GM21825 (cell line): ENCODE measurements around the gene NGFR.
"Not testable (repeated sequence)": the region's sequence is repeated elsewhere in the genome, so short reads cannot be mapped to it uniquely, and the experiment has no call there.

Experiments used
- ATAC-seq: cut with Tn5 transposase; IDR thresholded peaks from one replicate; pipeline ENCODE4 v1.9.1; 2021; ENCODE audit warnings: mild to moderate bottlenecking, moderate library complexity; ENCODE audit not compliant: unreplicated experiment

Gene NGFR

DNA sequence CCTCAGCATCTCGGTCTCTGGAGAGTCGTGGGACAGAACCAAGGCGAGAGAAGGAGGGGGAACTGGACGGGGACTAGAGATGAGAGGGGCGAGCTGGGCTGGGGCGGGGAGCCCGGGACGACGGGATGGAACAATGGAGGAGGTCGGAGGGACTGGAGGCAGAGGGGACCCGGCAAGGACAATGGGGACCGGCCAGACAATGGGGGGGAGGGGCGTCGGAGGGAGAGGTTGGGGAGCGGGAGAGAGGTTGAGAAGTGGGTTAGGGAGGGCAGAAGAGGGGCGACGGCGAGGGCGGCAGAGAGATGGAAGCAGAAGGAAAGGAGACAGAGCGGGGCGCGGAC, 719 bp downstream of the NGFR start:
- ATAC-seq, result no peak

DNA sequence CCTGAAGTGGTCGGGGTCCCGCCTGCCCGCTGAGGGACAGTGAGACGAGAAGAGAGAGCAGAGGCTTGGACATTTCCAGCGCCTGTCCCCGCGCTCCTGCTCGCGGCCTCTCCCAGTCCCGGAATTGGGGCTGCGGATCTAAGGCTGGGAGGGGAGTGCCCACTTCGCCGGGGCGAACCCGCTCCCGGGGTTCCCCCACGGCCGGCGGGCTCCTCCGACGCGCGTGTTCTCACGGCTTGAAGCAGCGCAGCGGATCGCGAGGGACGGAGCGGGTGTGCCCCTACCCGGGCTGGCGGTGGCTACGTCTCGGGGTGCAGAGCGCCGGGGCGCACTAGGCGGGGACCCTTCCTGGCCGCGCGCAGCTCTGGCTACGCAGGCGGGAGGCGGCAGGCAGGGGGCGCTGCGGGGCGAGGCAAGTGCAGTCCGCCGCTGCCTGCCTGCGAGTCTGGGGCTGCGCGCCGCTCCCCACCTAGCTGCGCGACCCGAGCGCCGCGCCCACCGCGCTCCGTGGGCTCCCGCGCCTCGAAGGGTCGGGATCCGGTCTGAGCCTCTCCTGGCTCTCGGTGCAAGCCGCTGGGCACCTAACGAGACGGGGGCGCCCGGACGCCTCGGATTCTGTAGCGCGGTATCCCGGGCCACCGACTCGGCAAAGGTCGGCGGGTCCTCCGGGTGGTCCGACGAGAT, 1.2 kb downstream of the NGFR start:
- ATAC-seq, result no peak

DNA sequence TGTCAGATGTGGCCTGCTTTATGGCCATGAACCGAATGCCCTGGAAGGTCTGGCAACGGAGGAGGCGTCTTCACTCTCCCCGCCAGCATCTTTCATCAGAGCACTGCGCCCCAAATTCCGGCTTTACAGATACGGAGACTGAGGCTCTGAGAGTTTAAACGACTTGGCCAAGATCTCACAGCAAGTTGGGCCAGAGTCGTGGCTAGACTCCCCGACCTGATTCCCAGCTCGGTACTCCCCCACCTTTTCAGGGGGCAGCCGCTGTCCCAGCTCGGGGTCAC, 1.7 kb downstream of the NGFR start:
- ATAC-seq, result no peak

DNA sequence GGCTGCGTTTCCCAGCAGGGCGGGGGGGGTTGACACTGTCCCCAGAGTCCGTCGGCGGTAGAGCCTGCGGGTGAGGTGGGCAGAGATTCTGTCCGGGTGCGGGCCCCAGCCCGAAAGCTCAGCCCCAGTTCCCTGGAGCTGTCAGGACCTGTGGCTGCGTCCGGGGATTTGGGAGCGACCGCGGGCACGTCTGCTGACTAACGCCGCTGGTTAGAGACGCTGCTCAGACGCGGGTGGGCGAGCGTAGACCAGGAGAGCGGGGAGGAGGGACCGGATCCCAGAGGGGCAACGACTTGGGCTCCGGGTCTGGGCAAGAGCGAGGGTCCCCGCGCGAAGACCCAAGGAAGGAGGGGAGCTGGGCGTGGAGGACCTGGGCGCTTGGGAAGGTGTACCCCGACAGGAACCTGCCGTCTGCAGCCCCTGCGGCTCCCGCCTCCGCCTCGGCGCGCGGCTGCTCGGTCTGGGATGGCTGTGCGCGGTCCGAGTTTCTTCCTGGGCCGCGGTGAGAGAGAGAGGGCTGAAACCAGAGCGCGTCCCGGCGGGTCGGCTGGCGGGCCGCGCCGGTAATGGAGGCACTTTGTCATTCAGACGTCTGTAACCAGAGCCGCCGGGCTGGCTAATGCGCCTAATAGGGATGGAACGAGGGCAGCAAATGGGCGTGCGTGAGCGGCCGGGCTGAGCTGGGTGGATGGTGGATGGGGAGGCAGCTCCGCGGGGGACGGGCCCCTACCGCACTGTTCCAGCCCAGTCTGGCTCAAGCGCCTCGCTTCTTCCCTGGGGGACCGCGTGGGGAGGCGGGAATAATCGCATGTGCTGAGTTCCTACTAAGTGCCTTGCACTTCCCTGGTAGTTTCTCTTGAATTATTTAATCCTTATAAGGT, 2.3 kb downstream of the NGFR start:
- ATAC-seq, result no peak

DNA sequence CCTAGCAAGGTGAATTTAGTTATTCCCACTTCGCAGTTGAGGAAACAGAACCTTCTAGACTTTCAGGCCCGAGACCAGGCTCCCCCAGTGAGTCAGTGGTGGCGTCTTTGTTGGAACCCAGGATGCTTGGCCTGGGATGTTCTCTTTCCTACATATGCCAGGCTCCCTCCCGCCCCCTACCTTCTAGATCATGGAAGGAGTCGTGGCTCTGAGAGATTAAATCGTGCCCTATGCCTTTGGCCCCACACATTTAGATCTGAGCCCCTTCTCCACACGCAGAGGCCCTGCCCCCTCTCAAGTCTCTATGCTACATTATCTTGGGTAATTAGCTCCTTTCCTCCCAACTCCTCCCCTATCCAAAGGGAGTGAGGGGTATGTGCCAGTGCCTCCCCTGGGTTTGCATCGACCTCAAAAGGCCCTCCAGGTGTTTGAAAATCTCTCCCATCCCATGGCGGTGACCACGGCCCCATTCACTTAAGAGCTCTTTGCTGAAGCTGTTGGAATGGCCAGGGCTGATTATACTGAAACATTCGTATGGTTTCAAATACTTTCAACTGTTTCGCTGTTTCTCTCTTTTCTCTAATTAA, 3.0 kb downstream of the NGFR start:
- no peak for ATAC-seq

DNA sequence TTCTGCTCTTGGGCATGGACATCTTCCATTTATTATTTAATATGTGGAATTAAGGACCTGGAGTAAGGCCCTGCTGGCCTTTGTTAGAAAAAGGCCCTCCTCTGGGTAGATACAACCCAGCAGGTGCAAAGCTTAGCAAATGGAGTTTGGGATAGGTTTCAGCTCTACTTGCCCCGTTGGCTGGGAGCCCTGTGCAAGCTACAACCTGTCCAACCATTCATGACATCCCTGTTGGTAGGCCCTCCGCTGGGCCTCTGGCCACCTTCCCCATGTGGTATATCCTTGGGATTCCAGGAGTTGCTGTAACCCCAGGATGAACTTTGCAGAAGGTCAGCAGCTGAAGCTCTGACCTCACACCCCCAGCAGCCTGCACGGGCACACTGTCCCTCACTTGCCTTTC, 6.4 kb downstream of the NGFR start:
- no peak for ATAC-seq

DNA sequence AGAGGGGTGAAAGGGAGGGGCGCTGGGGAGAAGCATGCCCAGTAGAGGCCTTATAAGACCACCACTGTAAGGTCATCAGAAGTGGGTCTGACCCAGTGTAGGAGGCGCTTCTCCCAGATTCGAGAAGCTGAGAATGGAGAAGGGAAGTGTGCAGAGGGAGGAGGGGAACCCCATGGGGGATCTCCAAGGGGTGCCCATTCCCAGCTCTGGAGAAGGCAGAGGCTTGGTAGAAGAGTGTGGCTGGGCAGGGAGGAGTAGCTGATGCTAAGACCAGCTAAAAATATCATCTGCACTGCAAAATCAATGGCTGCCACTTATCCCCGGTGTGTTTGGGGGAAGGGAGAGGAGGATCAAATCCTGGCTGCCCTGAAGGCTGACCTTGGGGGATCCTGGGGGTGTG, 7.2 kb downstream of the NGFR start:
- ATAC-seq, result no peak

DNA sequence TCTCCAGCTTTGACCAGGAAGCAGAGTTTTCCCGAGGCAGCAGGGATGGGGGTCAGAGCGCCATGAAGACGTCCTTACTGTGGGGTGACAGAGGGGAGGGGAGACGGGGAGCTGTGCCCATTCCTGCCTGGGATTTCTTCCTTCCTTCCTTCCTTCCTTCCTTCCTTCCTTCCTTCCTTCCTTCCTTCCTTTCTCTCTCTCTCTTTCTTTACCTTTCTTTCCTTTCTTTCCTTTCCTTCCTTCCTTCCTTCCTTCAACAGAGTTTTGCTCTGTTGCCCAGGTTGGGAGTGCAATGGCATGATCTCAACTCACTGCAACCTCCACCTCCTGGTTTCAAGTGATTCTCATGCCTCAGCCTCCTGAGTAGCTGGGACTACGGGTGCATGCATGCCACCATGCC, 7.6 kb downstream of the NGFR start:
- not testable (repeated sequence) for ATAC-seq

DNA sequence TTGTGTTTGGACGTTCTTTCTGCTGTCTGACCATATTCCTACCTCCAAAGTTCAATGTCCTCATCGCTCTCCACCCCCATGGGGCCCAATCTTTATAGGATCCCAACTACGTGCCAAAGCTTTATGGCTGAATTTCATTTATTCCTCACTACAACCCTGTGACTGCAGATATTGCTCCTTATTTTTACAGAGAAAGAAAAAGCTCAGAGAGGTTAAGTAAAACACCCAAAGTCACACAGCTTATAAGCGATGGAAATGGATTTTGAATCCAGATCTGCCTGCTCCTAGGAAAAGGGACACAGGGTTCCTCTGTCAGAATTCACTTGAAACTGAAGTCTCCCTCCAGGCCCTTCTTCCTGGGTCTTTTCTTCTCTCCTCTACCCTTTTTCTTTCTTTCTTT, 9.3 kb downstream of the NGFR start:
- no peak for ATAC-seq

DNA sequence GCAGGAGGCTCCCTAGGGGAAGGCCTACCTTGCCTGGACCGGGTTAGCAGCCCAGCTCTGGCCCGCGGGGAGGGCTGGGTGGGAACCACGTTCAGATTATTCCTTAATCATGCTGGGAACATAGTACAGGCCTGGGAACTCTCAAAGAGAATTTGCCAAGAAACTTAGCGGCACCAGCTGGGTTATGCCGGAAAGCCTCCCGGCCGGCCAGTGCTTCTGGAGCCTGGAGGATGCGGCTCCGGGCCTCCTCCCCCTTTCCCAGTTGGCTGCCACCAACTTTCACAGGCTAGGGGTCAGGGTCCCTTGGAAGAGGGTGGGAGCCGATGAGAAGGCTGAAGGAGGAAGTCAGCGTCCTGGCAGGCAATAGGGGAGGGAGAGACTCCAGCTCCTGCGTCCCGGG, 10.8 kb downstream of the NGFR start:
- ATAC-seq, result no peak

DNA sequence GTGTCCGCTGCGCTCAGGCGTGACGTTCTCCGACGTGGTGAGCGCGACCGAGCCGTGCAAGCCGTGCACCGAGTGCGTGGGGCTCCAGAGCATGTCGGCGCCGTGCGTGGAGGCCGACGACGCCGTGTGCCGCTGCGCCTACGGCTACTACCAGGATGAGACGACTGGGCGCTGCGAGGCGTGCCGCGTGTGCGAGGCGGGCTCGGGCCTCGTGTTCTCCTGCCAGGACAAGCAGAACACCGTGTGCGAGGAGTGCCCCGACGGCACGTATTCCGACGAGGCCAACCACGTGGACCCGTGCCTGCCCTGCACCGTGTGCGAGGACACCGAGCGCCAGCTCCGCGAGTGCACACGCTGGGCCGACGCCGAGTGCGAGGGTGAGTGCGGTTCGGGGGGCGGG, 11.2 kb downstream of the NGFR start:
- ATAC-seq, result no peak

DNA sequence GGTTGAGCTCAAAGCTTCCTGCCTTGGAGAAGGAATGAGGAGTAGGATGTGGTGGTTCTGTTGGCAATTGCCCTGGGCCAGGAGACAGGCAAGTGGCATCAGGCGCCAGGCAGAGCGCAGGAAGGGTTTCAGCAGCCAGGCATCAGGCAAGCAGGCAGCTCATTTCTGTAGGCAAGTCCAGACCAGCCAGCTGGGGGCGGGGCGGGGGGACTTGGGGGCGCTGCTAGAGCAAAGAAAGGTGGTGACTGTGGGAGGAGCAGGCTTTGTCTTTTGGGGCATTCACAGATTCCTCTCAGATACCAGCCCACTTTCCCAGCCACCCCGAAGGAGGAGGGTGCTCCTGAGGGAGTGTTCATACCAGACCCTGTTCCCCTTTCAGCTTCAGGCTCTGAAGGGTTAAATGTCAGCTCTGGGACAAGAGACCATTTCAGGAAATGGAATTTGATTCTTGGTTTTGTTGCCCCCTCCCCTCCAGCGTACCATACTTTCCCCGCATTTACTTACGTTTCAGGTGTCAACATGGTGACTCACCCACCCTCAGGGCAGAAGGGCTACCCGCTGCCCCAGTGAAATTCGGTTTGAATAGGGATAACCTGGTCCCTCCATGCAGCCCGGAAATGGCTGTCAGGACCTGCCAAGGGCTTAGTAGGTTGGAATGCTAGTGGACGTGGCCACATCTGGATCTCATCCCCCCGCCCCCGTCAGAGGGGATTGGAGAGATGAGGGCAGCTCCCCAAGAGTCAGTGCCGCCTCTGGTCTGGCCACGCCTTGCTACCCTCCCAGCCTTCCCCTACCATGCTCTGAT, 13.2 kb downstream of the NGFR start:
- no peak for ATAC-seq

DNA sequence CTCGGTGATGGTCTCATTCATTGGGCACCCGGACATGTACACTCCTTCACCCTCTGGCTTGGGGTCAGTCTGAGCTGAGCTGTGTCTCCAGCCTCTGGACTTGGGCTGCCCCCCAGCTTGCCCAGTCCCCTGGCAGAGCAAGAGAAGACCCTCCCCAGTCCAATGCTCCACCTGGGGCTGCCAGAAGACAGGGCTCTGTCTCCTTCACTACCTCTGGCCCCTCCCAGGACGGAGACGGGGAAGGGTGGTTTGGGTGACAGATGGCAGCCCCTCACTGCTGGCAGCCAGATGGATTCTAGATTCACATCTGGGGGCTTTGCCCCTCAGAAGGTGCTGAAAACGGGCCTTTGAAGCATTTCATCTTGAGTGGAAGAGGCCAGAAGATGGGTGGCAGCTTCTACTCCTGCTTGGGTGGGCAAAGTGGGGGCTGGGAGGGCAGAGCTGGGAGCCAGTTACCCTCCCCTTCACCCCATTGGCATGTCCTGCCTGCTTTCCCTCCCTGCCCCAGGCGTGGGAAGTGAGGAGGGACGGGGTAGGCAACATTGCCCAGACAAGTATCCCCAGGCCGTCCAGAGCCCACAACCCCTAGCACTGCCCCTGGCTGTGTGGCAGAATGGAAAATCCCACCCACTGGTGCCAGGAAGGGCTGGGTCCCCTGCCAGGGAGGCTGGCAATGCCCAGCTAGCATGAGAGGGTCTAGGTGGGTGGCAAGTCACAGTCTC, 13.9 kb downstream of the NGFR start:
- no peak for ATAC-seq

DNA sequence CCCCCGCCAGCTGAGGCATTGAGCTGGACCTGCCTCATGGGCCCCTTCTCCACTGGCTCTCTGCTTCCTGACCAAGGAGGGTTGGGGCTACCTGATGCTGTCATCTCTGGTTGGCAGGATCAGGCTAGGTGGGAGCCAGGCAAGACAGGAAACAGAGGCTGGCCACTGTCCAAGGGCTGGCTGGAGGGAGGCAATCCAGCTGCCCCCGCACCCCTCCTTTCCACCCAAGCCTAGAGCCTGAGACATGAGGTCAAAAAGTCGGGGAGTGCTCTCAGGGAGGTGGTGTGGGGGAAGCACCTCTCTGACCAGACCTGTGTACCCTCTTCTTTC, 14.5 kb downstream of the NGFR start:
- no peak for ATAC-seq

DNA sequence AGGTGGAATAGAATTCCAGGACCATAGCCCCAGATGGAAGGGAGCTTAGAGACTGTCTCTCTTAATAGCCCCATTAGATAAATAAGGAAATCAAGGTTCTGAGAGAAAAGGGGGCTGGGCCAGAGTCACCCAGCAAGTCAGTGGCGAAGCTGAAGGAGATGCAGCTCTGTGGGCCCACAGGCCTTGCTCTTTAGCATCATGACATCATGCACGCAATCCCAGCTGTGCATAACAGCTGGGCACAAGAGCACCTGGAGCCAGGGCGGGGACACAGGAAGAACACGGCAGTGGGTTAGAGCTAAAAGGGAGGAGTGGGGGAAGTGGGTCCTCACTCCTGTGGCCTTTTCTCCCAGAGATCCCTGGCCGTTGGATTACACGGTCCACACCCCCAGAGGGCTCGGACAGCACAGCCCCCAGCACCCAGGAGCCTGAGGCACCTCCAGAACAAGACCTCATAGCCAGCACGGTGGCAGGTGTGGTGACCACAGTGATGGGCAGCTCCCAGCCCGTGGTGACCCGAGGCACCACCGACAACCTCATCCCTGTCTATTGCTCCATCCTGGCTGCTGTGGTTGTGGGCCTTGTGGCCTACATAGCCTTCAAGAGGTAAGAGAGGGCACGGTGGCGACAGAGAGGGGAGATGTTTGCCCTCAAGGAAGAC, 15.1 kb downstream of the NGFR start:
- ATAC-seq, result no peak

DNA sequence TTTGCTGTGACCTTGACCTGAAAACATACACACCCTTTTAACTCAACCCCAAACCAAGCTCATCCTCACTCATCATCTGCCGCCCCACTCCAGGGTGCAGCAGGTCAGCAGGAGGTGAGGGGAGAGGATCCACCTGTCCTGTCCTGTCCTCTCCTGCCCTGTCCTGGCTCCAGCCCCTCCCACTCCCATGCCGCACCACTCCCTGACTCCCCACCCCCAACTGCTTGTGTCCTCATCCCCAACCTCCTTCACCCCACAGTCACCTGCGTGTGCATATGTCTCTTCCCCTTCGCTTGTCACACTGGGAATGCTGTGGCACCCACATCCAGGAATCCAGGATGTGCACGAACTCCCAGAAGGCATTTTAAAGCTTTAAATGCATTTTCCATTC, 15.6 kb downstream of the NGFR start:
- ATAC-seq, result no peak

DNA sequence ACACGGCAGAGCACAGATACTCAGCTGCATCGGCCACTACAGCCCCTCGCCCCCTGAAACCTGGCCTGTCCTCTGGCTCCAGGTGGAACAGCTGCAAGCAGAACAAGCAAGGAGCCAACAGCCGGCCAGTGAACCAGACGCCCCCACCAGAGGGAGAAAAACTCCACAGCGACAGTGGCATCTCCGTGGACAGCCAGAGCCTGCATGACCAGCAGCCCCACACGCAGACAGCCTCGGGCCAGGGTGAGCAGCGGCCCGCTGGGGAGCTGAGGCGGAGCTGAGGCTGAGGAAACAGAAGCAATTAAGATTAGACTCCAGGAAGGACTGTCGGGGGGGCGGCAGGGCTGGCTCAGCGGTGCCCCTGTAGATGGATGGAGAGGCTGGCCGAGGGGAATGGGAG, 16.7 kb downstream of the NGFR start:
- no peak for ATAC-seq

DNA sequence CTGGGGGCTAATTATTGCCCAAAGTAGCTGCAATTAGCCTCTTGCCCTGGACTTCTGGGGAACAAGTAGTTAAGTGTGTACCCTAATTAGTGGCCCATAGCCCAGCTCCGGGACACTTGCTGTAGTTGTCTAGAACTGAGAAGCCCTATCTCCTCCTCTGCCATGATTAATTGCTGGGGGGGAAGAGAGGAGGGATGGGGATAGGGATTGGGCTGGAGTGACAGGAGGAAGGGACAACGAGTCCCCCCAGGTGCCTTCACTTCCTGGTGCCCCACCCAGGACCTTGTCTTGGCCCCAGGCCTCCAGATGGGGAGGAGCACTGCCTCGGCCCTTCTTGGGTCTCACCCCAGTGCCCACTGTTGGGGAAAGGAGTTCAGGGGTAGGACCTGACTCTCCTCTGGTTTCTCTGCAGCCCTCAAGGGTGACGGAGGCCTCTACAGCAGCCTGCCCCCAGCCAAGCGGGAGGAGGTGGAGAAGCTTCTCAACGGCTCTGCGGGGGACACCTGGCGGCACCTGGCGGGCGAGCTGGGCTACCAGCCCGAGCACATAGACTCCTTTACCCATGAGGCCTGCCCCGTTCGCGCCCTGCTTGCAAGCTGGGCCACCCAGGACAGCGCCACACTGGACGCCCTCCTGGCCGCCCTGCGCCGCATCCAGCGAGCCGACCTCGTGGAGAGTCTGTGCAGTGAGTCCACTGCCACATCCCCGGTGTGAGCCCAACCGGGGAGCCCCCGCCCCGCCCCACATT, 17.4 kb downstream of the NGFR start:
- no peak for ATAC-seq

DNA sequence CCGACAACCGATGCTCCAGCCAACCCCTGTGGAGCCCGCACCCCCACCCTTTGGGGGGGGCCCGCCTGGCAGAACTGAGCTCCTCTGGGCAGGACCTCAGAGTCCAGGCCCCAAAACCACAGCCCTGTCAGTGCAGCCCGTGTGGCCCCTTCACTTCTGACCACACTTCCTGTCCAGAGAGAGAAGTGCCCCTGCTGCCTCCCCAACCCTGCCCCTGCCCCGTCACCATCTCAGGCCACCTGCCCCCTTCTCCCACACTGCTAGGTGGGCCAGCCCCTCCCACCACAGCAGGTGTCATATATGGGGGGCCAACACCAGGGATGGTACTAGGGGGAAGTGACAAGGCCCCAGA, 17.9 kb downstream of the NGFR start:
- no peak for ATAC-seq

DNA sequence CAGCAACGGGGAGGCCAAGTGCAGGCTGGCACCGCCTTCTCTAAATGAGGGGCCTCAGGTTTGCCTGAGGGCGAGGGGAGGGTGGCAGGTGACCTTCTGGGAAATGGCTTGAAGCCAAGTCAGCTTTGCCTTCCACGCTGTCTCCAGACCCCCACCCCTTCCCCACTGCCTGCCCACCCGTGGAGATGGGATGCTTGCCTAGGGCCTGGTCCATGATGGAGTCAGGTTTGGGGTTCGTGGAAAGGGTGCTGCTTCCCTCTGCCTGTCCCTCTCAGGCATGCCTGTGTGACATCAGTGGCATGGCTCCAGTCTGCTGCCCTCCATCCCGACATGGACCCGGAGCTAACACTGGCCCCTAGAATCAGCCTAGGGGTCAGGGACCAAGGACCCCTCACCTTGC, 18.5 kb downstream of the NGFR start:
- ATAC-seq, result no peak
